Measurements from ENCODE around the gene ANKRD29.

DNA sequence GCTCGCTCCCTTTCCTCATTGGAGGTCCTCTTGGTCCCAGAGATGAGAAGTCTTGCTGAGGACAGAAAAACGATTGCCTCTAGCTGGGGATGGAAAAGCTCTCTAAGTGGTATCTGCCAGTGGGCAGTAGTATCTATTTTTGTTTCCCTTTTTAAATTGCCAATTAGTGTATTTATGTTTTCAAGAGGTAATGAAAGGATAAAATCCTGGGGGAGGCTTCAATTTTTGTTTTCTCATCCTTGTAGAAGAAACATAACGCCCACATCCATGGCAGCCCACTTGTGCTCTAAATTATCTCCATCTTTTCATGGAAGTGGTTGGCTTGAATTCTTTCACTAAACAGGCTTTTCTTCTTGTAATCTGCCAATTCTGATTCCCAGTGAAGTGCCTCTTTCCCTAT, 14.3 kb downstream of the ANKRD29 start:
- TF ChIP-seq TEAD4 (IDR thresholded peaks at IDR 0.05) = no peak
- no peak for TF ChIP-seq EP300 (IDR thresholded peaks at IDR 0.05; ENCODE audit: borderline replicate concordance)
- no peak for TF ChIP-seq ZBTB7A (IDR thresholded peaks at IDR 0.05; ENCODE audit: low read depth)
- TF ChIP-seq, protein P1, sequence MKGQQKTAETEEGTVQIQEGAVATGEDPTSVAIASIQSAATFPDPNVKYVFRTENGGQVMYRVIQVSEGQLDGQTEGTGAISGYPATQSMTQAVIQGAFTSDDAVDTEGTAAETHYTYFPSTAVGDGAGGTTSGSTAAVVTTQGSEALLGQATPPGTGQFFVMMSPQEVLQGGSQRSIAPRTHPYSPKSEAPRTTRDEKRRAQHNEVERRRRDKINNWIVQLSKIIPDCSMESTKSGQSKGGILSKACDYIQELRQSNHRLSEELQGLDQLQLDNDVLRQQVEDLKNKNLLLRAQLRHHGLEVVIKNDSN (IDR thresholded peaks at IDR 0.05) = no peak
- no peak for TF ChIP-seq RAD21 (IDR thresholded peaks at IDR 0.05; ENCODE audit: low read depth)
- no peak for TF ChIP-seq YY1 (IDR thresholded peaks at IDR 0.05; ENCODE audit: low read depth)
